GM04504 (cell line): ENCODE measurements around the gene GRIP2.

Experiments
- DNase-seq: peaks from one replicate; pipeline ENCODE4 v3.0.0-alpha.2; 2012; ENCODE audit warnings: low read depth

Gene GRIP2

GRCh38 chr3:14506626-14507304 is 33.4 kb downstream of the GRIP2 start:
- DNase-seq: no peak

GRCh38 chr3:14505803-14506500 is 34.2 kb downstream of the GRIP2 start:
- DNase-seq: no peak

- DNase-seq: no peak
Observed at GRCh38 chr3:14505001-14505802, 34.9 kb downstream of the GRIP2 start.

GRCh38 chr3:14503706-14504065 is 36.5 kb downstream of the GRIP2 start:
- no peak for DNase-seq

DNA sequence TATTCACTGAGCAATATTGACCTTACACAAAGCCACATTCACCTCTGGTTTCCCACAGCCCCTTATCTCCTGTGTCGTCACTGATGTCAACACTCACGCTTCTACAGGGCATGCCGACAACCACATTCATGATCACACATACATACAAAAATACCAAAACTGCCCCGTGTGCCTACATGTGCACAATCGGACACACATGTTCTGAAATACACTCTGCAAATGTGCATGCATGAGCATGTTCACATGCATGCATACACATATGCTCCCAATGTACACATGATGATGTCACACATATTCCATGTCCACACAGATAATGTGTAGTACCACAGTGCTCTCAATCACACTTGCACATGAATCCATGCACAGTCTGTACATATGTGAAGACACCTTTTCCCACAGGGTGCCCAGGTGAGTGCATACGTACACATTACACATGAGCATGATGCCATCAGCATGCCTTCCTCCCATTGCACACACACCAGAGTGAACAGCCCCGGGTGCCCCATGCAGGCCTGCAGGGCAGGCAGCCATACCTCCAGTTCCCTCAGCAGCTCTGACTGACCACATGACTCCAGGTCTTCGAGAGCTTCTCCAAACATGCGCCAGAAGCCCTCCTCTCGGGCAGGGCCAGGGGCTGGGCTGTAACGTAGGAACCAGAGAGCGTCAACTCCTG is 37.0 kb downstream of the GRIP2 start:
- DNase-seq: no peak

DNA sequence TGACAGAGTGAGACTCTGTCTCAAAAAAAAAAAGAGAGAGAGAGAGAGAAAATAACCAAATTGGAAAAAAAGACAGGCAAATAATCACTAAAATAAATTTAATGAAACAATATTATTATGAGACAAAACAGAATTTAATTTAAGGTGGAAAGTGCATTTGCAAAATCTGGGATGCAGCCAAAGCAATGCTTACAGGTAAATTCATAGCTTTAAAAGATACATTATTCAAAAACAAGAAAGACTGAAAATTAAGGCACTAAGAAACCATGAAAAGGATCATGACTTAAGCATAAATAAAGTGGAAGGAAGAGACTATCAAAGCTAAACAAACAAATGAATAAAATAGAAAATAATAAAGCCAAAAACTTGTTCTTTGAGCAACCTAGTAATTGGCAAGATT is 37.7 kb downstream of the GRIP2 start:
- no peak for DNase-seq

DNA sequence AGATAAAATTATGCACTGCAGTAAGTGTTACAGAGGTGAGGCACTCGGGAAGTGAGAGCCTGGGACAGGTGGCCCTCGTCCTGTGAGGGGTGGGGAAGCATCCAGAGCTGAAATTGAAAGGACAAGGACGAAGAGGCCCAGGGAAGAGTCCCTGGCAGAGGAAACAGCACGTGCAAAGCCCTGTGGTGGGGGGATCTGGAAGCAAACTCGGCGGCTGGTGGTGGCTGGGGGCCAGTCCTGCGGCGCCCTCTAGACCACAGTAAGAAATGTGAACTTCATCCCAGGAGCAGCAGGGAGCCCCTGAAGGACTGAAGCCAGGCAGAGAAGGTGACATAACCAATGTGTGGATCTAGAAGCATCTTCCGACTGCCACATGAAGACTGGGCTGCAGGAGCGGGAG is 42.8 kb downstream of the GRIP2 start:
- no peak for DNase-seq

GRCh38 chr3:14496351-14496750 is 43.8 kb downstream of the GRIP2 start:
- DNase-seq: no peak

- DNase-seq: no peak
Observed at GRCh38 chr3:14494973-14495300, 45.2 kb downstream of the GRIP2 start.

- DNase-seq: no peak
Observed at GRCh38 chr3:14494279-14494972, 45.7 kb downstream of the GRIP2 start.

DNA sequence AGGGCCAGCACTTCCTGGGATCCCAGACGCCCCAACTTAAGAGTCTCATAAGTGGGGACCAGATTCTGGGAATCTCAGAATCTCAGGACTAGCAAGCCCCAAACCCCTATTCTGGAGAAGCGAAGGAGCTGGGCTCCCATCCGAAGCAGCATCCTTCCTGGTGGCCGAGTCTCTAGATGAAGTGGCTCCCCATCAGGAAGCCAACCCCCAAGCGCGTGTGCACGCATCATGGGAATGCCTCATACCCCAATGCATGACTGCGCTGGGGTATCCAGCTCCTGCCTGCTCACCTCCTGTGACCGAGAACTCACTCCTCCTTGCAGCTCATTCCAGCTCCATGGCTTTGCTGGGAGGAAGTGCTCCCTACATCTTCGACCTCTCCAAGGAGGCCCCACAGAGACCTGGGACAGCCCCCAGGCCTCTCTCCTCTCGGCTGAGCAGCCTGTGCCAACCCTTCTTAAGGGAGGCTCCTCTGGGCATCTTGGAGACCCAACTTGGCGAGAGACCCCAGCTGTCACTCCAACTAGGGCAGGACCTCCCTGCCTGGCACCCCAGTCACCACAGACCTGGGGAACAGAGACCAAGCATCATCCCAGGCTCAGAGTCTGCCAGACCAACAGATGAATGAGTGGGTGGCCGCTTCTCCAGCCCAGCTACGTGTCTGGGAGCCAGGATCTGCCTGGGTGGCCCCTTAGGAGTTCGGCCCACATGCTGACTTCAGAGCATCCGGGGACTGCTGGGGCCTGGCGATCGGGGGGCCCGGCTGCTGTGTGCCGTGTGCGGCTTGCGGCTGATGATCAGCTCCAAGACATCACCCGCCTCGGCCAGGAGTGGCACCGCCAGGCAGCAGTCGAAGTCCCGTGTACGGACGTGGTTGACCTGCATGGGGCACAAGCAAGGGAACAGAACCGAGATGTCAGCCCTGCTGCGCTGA is 46.9 kb downstream of the GRIP2 start:
- no peak for DNase-seq

DNA sequence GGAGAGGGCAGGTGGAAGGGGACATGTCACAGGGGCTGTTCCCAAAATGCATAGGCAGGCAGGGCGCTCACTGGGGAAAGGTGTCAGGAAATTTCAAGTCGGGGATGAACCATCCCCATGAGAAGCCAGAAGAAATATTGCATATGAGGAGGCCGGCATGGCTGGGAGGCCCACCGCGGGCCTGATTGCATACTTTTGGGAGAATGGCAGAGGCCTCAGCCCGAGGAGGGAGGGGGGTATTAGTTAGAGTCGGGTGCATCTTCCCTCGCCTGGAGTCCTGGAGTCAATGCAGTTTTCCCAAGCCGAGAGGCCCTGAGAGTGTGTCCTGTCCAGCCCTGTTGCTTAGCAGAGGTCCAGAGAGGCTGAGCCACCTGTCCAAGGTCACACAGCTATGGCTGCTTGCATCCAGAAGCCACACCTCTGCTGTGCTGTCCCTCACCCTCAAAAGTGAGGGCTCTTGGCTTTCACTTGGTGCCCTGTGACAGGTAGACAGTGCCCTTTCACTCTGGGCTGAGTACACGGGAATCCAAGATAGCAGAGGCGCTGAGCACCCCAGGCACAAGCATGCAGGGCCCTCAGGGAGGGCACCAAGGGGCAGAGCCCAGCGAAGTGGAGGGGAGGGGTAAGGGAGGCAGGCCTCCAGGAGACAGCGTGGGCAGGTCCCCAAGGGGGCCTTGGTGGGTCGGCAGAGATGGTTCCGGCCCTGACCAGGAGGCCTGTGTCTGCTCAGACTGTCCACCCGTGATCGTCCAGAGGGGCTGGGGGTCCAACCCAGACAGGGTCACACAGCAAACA is 48.5 kb downstream of the GRIP2 start:
- DNase-seq: no peak

DNA sequence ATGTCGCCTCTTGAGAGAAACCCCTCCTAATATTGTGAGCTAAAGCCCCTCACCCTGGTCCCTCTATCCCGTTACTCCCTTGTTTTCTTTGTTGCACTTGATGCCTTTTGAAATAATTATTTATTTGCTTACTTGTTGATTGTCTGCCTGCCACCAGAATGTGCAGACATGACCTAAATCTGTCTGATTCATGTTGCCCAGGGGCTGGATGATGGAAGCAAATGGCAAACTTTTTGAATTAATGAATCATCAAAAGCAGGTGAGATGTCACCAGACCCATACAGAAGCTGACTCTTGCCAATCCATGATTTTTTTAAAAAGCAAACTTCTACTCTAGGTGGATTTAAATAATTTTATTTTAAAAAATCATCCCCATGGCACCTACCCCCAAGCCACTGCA is 49.3 kb downstream of the GRIP2 start:
- DNase-seq: no peak

- DNase-seq: no peak
Observed at GRCh38 chr3:14490255-14490654, 49.9 kb downstream of the GRIP2 start.

DNA sequence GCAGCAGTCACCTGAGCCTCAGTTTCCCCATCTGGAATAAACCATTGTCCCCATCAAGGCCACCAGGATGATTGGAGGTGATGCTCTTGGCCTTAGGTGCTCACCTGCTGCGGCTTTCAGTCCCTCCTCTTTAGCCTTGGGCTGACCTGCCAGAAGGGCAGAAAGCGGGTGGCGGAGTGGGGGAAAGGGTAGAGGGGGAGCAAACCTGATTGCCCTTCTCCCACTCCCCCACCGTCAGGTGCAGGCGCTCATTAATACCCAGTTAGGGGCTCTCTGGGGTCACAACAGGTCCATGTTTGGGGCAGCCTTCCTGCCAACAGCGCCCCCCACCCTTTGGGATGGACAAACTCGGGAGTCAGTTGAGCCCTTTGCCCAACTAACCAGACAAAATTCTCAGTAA is 50.5 kb downstream of the GRIP2 start:
- DNase-seq: no peak

GRCh38 chr3:14488286-14489041 is 51.7 kb downstream of the GRIP2 start:
- DNase-seq: no peak

DNA sequence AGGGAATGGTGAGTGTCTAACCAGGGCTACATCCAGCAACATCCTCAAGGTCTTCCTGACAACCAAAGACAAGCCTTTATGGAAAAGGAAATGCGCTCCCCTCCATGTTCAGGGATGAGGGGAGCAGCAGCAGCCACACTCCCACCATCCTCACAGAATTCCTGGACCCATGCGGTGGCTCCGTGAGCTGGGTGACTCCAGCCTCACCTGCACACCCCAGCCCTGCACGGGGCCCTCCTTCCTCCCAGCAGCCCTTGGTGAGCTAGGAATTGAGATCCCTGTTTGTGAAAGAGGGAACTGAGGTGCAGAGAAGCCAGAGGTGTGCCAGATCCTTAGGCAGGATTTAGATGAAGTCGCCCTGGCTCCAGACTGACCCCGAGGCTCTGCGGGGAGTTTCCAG is 52.3 kb downstream of the GRIP2 start:
- DNase-seq: no peak

- DNase-seq: no peak
Observed at GRCh38 chr3:14487086-14487485, 53.1 kb downstream of the GRIP2 start.

DNA sequence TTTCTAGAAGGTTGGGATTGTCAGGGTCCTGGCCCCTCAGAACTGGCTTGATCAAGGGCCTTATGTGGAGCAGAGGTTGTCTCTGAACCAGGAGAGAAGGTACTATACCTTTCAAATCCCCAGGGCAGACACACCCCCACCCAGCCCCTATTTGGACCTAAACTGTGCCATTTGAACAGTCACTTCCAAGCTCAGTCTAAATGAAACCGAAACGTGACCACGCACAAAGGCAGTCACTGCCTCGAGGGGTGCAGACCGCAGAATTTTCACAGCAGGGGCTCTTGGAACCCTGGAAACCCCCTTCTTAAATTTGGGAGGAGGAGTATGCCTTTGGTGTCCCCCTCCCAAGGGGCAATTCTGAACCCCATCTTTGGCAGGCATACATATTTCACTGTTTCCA is 53.7 kb downstream of the GRIP2 start:
- DNase-seq: no peak
